SK-N-SH (cell line): ENCODE results near the gene MYMK. TPM values are rescaled to one million over a fixed set of nuclear protein-coding genes. Genes with fewer than 3 reads are reported as not detected.

ENCODE experiments used
- CTCF ChIA-PET: fragments of 300-600, 350-600 bp; formaldehyde crosslinking; extraction: SDS; loops from one replicate; lab custom pipeline; 2021; lab: Yijun Ruan, JAX
- POLR2A ChIA-PET: fragments of 350-600 bp; sonication (Branson Sonifier 250); formaldehyde crosslinking; extraction: SDS; loops from one replicate; lab custom pipeline; 2020; ENCODE audit warnings: antibody characterized with exemption, inconsistent platforms; lab: Yijun Ruan, JAX
- DNase-seq: peaks from one replicate; pipeline ENCODE4 v3.0.0; 2012
- H2AFZ ChIP-seq: fragments of 200-600 bp; sonication (generic); 2 replicates; pipeline ENCODE4 v1.8.1; 2016; ENCODE audit warnings: antibody characterized with exemption, mild to moderate bottlenecking, low read depth
- H3F3A ChIP-seq: fragments of 200-600 bp; sonication (generic); replicated peaks from 2 replicates; pipeline ENCODE3; 2016; ENCODE audit warnings: antibody characterized with exemption, mild to moderate bottlenecking; ENCODE audit not compliant: insufficient read depth
- H3K27ac ChIP-seq, 2 experiments: fragments of 200-500 bp in 1 of 2; fragments of 200-600 bp in 1 of 2; sonication (Bioruptor generic) in 1 of 2; sonication (generic), shearing (Covaris generic) in 1 of 2; 2 replicates each; pipeline versions ENCODE4 v1.5.1 to v1.6.1; 2014 to 2016; ENCODE audit warnings: low read depth in 2 of 2, inconsistent platforms in 1 of 2, low read length in 1 of 2, mild to moderate bottlenecking in 1 of 2, mixed read lengths in 1 of 2
- H3K27me3 ChIP-seq: fragments of 200-600 bp; sonication (generic), shearing (Covaris generic); 2 replicates; pipeline ENCODE4 v1.6.1; 2016; ENCODE audit warnings: mixed run types; ENCODE audit not compliant: insufficient read depth
- H3K36me3 ChIP-seq, 2 experiments: fragments of 200-500 bp in 1 of 2; fragments of 200-600 bp in 1 of 2; sonication (Bioruptor generic) in 1 of 2; sonication (generic) in 1 of 2; replicated peaks in 1 of 2; 2 replicates each; pipeline versions ENCODE3 to v1.5.1; 2014 to 2016; ENCODE audit warnings: low read length in 1 of 2, mild to moderate bottlenecking in 1 of 2; ENCODE audit not compliant: insufficient read depth in 2 of 2, control insufficient read depth in 1 of 2
- H3K4me1 ChIP-seq, 2 experiments: fragments of 200-500 bp in 1 of 2; fragments of 200-600 bp in 1 of 2; sonication (Bioruptor generic) in 1 of 2; sonication (generic), shearing (Covaris generic) in 1 of 2; 2 replicates each; pipeline versions ENCODE4 v1.5.1 to v1.6.1; 2014 to 2016; ENCODE audit warnings: low read depth in 1 of 2, low read length in 1 of 2, mixed run types in 1 of 2; ENCODE audit not compliant: insufficient read depth in 2 of 2, control insufficient read depth in 1 of 2
- H3K4me2 ChIP-seq: fragments of 200-600 bp; sonication (generic), shearing (Covaris generic); 2 replicates; pipeline ENCODE4 v1.6.1; 2017; ENCODE audit warnings: mixed run types
- H3K4me3 ChIP-seq, 2 experiments: fragments of 200-500 bp in 1 of 2; fragments of 200-600 bp in 1 of 2; sonication (Bioruptor generic) in 1 of 2; sonication (generic), shearing (Covaris generic) in 1 of 2; 2 replicates each; pipeline versions ENCODE4 v1.5.1 to v1.8.1; 2014 to 2016; ENCODE audit warnings: low read depth in 2 of 2, inconsistent platforms in 1 of 2, low read length in 1 of 2, mild to moderate bottlenecking in 1 of 2, mixed read lengths in 1 of 2, moderate library complexity in 1 of 2
- H3K79me2 ChIP-seq: fragments of 200-600 bp; sonication (generic); 2 replicates; pipeline ENCODE4 v1.8.1; 2017; ENCODE audit warnings: mild to moderate bottlenecking; ENCODE audit not compliant: insufficient read depth
- H3K9ac ChIP-seq: fragments of 200-600 bp; sonication (generic); 2 replicates; pipeline ENCODE4 v1.6.1; 2017; ENCODE audit warnings: mixed run types
- H3K9me2 ChIP-seq: fragments of 200-600 bp; sonication (generic); 2 replicates; pipeline ENCODE4 v1.6.1; 2017; ENCODE audit warnings: mixed run types
- H3K9me3 ChIP-seq: fragments of 200-600 bp; sonication (generic); 2 replicates; pipeline ENCODE4 v1.6.1; 2017; ENCODE audit warnings: mixed run types, mild to moderate bottlenecking, moderate library complexity
- H4K20me1 ChIP-seq: fragments of 200-600 bp; sonication (generic); 2 replicates; pipeline ENCODE4 v1.6.1; 2017; ENCODE audit warnings: mild to moderate bottlenecking, mixed run types; ENCODE audit not compliant: insufficient read depth
- CTCF ChIP-seq: fragments of 200-600 bp; sonication (generic); IDR thresholded peaks from 2 replicates; pipeline ENCODE4 v1.6.1; 2017; ENCODE audit warnings: antibody characterized with exemption, mild to moderate bottlenecking, moderate library complexity
- EP300 ChIP-seq, 2 experiments: IDR thresholded peaks; 2 replicates each; pipeline versions ENCODE4 v1.4.0 to v1.6.1; 2012; ENCODE audit warnings: borderline replicate concordance in 1 of 2, low read depth in 1 of 2, low read length in 1 of 2
- FOXJ3 ChIP-seq: sonication (generic); formaldehyde crosslinking; IDR thresholded peaks from 2 replicates; pipeline ENCODE4 v1.5.1; 2020; ENCODE audit warnings: mild to moderate bottlenecking, missing genetic modification reagents
- IRF3 ChIP-seq: fragments of 150-350 bp; IDR thresholded peaks from 2 replicates; pipeline ENCODE4 v1.6.1; 2016; ENCODE audit warnings: mild to moderate bottlenecking, low read depth, low read length
- NRF1 ChIP-seq: IDR thresholded peaks from 2 replicates; pipeline ENCODE4 v1.6.1; 2012; ENCODE audit warnings: low read depth, mild to moderate bottlenecking, low read length
- RAD21 ChIP-seq: IDR thresholded peaks from 2 replicates; pipeline ENCODE4 v1.6.1; 2012; ENCODE audit warnings: mild to moderate bottlenecking, low read length
- SMC3 ChIP-seq: IDR thresholded peaks from 2 replicates; pipeline ENCODE4 v1.6.1; 2012; ENCODE audit warnings: low read depth, low read length, improper control_type of control experiment
- TEAD4 ChIP-seq: IDR thresholded peaks from 2 replicates; pipeline ENCODE4 v1.4.0; 2012; ENCODE audit warnings: mild to moderate bottlenecking, borderline replicate concordance; ENCODE audit not compliant: insufficient read depth
- WGBS: methylation state at CpG from one replicate; pipeline ENCODE4 v1.1.6; 2017; ENCODE audit warnings: low lambda C conversion rate; 5-methylcytosine and 5-hydroxymethylcytosine counted together
- polyA plus RNA-seq, 3 experiments: library from polyadenylated mRNA; depleted of rRNA; stranded (reverse); fragments of >200 nt; gene quantifications; 2 replicates each; pipeline ENCODE4 v1.2.3, GENCODE V29; 2012

MYMK gene
- polyA plus RNA-seq, 1 of the 3 experiments (the other 2 are of a cell fraction) = not detected

GRCh38 chr9:133532937-133533668, 8.3 kb upstream of the MYMK start:
- Histone ChIP-seq H3K36me3 (no peaks in the 10 kb centered on the region), H3K4me1 (peaks cover 0 to 90% of the 10 kb centered on the region in 2 experiments; a peak in 3 of 4 replicates), H3K4me3 (no peak overlapping the region; a peak in 2 of 4 replicates), H3K9me2 (no peaks in the 10 kb centered on the region), H2AFZ (no peak overlapping the region), H3K27ac (peak overlapping the region in 1 of 2 experiments; percentile 100; a peak in 2 of 4 replicates), H3K4me2 (no peak overlapping the region), H3K79me2 (no peaks in the 10 kb centered on the region), H3K9me3 (no peaks in the 10 kb centered on the region), H3K27me3 (no peaks in the 10 kb centered on the region), H3K9ac (no peak overlapping the region), H4K20me1 (no peaks in the 10 kb centered on the region), H3F3A (no peaks in the 10 kb centered on the region)
- CTCF ChIA-PET = interaction anchor here (0.7 to 5.8 kb wide), 43 partner anchors 8 to 210 kb away, joined by 3 to 51 read pairs (median 4); partner anchors contain the start of genes DBH, FAM163B and MYMK
- TF ChIP-seq NRF1 = no peak
- no peak for TF ChIP-seq IRF3
- TF ChIP-seq SMC3 = peak; percentile 81
- TF ChIP-seq RAD21 = peak; percentile 83
- peak; percentile 66 for TF ChIP-seq CTCF
- no peak for TF ChIP-seq TEAD4
- DNase-seq = peak; percentile 77
- 72% methylated on average over 18 of the region's 20 CpGs for WGBS
- POLR2A ChIA-PET = interaction anchor here (0.8 to 10.7 kb wide), 22 partner anchors 10 to 205 kb away, joined by 3 to 150 read pairs (median 6); partner anchors contain the start of genes DBH, FAM163B and SARDH

- Histone ChIP-seq H4K20me1 (no peaks in the 10 kb centered on the region), H3F3A (no peaks in the 10 kb centered on the region), H3K4me3 (no peak overlapping the region), H3K27me3 (no peaks in the 10 kb centered on the region), H3K9ac (no peak overlapping the region), H3K9me3 (no peaks in the 10 kb centered on the region), H3K36me3 (no peaks in the 10 kb centered on the region), H2AFZ (no peak overlapping the region), H3K27ac (peak overlapping the region in 1 of 2 experiments; percentile 100; a peak in 2 of 4 replicates), H3K79me2 (no peaks in the 10 kb centered on the region), H3K4me1 (peaks cover 9 to 92% of the 10 kb centered on the region in 2 experiments; a peak in 3 of 4 replicates), H3K9me2 (no peaks in the 10 kb centered on the region), H3K4me2 (no peak overlapping the region)
- CTCF ChIA-PET = interaction anchor here (0.7 to 5.8 kb wide), 7 partner anchors 9 to 262 kb away, joined by 3 to 51 read pairs (median 18); no protein-coding TSS in a partner anchor
- TF ChIP-seq EP300 (IDR thresholded peaks at IDR 0.05; ENCODE audit: borderline replicate concordance in 1 of 2, low read depth in 1 of 2, low read length in 1 of 2) (0 out of 4 replicates have a peak, but pooled peaks of 1 of the 2 experiments have one; percentile 24), FOXJ3 (CRISPR knock-in tag) (no peak)
- POLR2A ChIA-PET = interaction anchor here (1.0 to 10.7 kb wide), 3 partner anchors 52 to 105 kb away, joined by 3 to 150 read pairs (median 4); partner anchors contain the start of genes DBH and SLC2A6
- WGBS = 65% methylated on average over 6 of the region's 9 CpGs
- DNase-seq = peak; percentile 62
Observed at GRCh38 chr9:133531293-133531692, 6.5 kb upstream of the MYMK start.
